HEK293T (cell line): ENCODE data around the gene OSER1.

Experiments
- ARNT ChIP-seq: fragments of 450-650 bp; IDR thresholded peaks from 2 replicates; pipeline ENCODE4 v1.6.1; 2017; ENCODE audit warnings: mild to moderate bottlenecking
- BHLHE40 ChIP-seq: fragments of 450-650 bp; IDR thresholded peaks from 2 replicates; pipeline ENCODE4 v1.6.1; 2016; ENCODE audit warnings: mild to moderate bottlenecking, moderate library complexity, borderline replicate concordance
- CTBP1 ChIP-seq: fragments of 450-650 bp; IDR thresholded peaks from 2 replicates; pipeline ENCODE4 v1.6.1; 2016; ENCODE audit warnings: borderline replicate concordance
- ELF4 ChIP-seq: fragments of 450-650 bp; IDR thresholded peaks from 2 replicates; pipeline ENCODE4 v1.6.1; 2017; ENCODE audit warnings: antibody characterized with exemption
- FOXA1 ChIP-seq: fragments of 450-650 bp; IDR thresholded peaks from 2 replicates; pipeline ENCODE4 v1.6.1; 2016; ENCODE audit warnings: mild to moderate bottlenecking
- FOXK2 ChIP-seq: fragments of 450-650 bp; IDR thresholded peaks from 2 replicates; pipeline ENCODE4 v1.6.1; 2016; ENCODE audit warnings: mild to moderate bottlenecking
- FOXM1 ChIP-seq: fragments of 450-650 bp; IDR thresholded peaks from 2 replicates; pipeline ENCODE4 v1.6.1; 2017; ENCODE audit warnings: mild to moderate bottlenecking, borderline replicate concordance
- L3MBTL2 ChIP-seq: fragments of 450-650 bp; conservative IDR thresholded peaks from 2 replicates; pipeline ENCODE4 v1.6.1; 2016; ENCODE audit warnings: mild to moderate bottlenecking
- PKNOX1 ChIP-seq: fragments of 450-650 bp; IDR thresholded peaks from 2 replicates; pipeline ENCODE4 v1.6.1; 2016
- SP1 ChIP-seq: fragments of 450-650 bp; IDR thresholded peaks from 2 replicates; pipeline ENCODE4 v1.6.1; 2017
- SUZ12 ChIP-seq: fragments of 450-650 bp; IDR thresholded peaks from 2 replicates; pipeline ENCODE4 v1.6.1; 2016; ENCODE audit warnings: mild to moderate bottlenecking
- ZNF384 ChIP-seq: fragments of 450-650 bp; IDR thresholded peaks from 2 replicates; pipeline ENCODE4 v1.6.1; 2016

DNA sequence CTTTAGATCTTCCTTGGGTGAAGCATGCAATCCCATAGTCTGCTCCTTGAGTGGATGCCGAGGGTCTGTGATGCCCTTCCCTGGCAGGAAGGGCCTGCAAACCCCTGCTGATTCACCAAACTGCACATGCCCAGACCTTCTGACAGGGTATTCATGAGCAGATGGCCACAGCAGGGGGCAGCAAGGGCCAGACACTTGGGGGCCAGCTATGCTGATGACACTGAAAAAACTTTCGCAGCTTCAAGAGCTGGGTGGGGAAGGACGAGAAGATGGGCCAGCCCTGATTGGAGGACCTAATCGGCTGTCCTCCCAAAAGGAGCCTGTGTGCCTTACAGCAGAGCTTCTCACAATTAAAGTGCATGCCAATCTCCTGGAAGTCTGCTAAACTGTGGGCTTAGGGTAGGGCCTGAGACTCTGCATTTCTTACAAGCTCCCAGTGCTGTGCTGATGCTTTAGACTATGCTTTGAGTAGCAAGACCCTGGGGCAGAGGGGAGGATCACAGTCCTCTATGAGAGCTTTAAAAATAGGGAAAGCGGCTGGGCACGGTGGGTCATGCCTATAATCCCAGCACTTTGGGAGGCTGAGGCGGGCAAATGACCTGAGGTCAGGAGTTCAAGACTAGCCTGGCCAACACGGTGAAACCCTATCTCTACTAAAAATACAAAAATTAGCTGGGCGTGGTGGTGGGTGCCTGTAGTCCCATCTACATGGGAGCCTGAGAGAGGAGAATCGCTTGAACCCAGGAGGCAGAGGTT lies 21.3 kb upstream of the OSER1 start:
- TF ChIP-seq CTBP1 (no peak), FOXK2 (no peak), FOXM1 (no peak), SUZ12 (no peak), SP1 (no peak), BHLHE40 (no peak), ARNT (no peak), ELF4 (no peak), ZNF384 (no peak), FOXA1 (no peak), PKNOX1 (no peak), L3MBTL2 (no peak)
